ENCODE measurements around the gene CREB3L4.

CREB3L4 gene

DNA sequence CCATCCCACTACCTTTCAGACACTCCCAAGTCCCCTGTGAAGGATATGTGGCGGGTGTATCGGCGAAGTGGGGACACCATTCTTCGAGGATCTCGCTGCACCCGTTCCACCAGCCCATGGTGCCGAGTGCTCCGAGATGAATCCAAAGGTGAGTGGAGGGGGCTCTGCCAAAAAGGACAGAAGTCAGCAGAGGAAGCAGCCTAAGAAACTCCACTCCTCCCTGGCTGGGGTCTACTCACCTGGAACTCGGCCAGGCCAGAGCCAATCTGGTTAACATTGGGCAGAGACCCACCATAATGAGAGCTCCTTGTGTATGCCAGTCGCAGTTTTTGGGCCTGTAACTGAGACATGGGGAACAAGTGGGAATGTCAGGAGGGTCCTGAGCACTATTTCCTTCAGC is 12.9 kb upstream of the CREB3L4 start:
- Histone ChIP-seq H3K27me3 (ENCODE audit: insufficient read depth, insufficient read length) (no peaks in the 10 kb centered on the region), H3K36me3 (ENCODE audit: insufficient read depth, insufficient read length, low read length) (peaks cover 63% of the 10 kb centered on the region), H3K4me3 (ENCODE audit: insufficient read length, low read depth) (no peak overlapping the region), H3K9me3 (ENCODE audit: insufficient read depth, low read length) (no peaks in the 10 kb centered on the region), H3K4me1 (ENCODE audit: insufficient read depth, insufficient read length) (peaks cover 16% of the 10 kb centered on the region), H3K9ac (ENCODE audit: insufficient read length, low read depth) (no peak overlapping the region)
- no peak for TF ChIP-seq YY1 (IDR thresholded peaks at IDR 0.05; ENCODE audit: insufficient read depth, insufficient read length)
- TF ChIP-seq ZNF274 (IDR thresholded peaks at IDR 0.05; ENCODE audit: low read depth, low read length) = no peak
- no peak for TF ChIP-seq SUZ12 (IDR thresholded peaks at IDR 0.05; ENCODE audit: extremely low read depth, insufficient read depth, insufficient read length)
- DNase-seq (ENCODE audit: low read depth, low spot score) = no peak

DNA sequence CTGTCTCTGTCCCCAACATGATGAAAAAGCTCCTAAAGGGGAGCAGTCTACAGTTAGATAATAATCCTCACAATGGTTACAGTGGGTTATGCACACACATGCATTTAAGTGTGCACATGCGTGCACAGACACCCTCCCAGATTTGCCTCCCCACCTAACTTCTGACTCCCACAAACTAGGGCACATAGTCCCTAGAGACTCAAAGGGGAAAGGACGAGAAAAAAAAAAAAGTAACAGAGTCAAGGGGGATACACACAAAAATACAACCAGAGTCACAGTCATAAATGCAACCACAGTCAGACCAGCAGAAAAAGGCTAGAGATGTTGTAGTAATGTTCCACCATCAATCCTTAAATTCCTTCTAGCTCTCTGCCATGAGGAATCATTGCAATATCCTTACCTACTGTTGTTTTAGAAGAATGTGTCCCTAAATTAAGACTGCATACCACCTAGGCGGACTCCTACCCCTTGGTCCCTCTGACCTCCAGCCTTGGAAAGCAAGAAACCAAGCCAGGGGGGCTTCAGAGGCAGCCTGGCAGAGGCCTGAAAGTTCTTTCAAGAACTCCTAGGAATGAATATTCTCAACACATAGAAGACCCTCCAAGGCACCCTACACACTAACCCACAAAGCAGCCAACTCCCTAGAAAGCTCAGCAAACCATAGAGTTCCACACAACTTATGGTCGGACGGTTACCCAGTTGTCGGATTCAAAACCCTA is 10.5 kb upstream of the CREB3L4 start:
- H3K4me1 ChIP-seq (ENCODE audit: insufficient read depth, insufficient read length) = peaks cover 24% of the 10 kb centered on the region
- DNase-seq (ENCODE audit: low read depth, low spot score) = no peak
- peak overlapping the region; percentile 99 for H3K4me3 ChIP-seq (ENCODE audit: insufficient read length, low read depth)
- TF ChIP-seq SUZ12 (IDR thresholded peaks at IDR 0.05; ENCODE audit: extremely low read depth, insufficient read depth, insufficient read length) = no peak
- TF ChIP-seq YY1 (IDR thresholded peaks at IDR 0.05; ENCODE audit: insufficient read depth, insufficient read length) = no peak
- no peak for TF ChIP-seq ZNF274 (IDR thresholded peaks at IDR 0.05; ENCODE audit: low read depth, low read length)
- H3K9me3 ChIP-seq (ENCODE audit: insufficient read depth, low read length) = no peaks in the 10 kb centered on the region
- H3K9ac ChIP-seq (ENCODE audit: insufficient read length, low read depth) = peak overlapping the region; percentile 98
- H3K27me3 ChIP-seq (ENCODE audit: insufficient read depth, insufficient read length) = no peaks in the 10 kb centered on the region
- peaks cover 63% of the 10 kb centered on the region for H3K36me3 ChIP-seq (ENCODE audit: insufficient read depth, insufficient read length, low read length)

DNA sequence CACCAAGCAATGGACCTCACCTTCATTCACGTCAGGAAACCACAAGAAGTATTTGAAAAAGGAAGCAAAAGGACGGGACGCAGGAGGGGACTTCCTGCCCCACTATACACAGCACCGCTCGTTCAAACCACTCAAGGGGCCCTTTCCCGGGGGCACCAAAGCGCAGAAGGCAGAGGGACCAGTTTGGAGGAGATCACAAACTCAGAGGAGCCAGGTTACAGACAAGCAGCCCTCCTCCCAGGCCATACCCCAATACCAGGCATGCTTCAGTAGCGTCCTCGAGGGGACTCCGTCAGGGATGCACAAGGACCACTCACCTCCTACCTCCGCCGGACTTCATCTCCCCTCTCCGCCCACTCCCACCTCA is 10.0 kb upstream of the CREB3L4 start:
- no peak for DNase-seq (ENCODE audit: low read depth, low spot score)
- Histone ChIP-seq H3K9ac (ENCODE audit: insufficient read length, low read depth) (peak overlapping the region; percentile 98), H3K9me3 (ENCODE audit: insufficient read depth, low read length) (no peaks in the 10 kb centered on the region), H3K4me3 (ENCODE audit: insufficient read length, low read depth) (peak overlapping the region; percentile 99), H3K36me3 (ENCODE audit: insufficient read depth, insufficient read length, low read length) (peaks cover 60% of the 10 kb centered on the region), H3K4me1 (ENCODE audit: insufficient read depth, insufficient read length) (peaks cover 27% of the 10 kb centered on the region), H3K27me3 (ENCODE audit: insufficient read depth, insufficient read length) (no peaks in the 10 kb centered on the region)
- no peak for TF ChIP-seq SUZ12 (IDR thresholded peaks at IDR 0.05; ENCODE audit: extremely low read depth, insufficient read depth, insufficient read length)
- no peak for TF ChIP-seq YY1 (IDR thresholded peaks at IDR 0.05; ENCODE audit: insufficient read depth, insufficient read length)

DNA sequence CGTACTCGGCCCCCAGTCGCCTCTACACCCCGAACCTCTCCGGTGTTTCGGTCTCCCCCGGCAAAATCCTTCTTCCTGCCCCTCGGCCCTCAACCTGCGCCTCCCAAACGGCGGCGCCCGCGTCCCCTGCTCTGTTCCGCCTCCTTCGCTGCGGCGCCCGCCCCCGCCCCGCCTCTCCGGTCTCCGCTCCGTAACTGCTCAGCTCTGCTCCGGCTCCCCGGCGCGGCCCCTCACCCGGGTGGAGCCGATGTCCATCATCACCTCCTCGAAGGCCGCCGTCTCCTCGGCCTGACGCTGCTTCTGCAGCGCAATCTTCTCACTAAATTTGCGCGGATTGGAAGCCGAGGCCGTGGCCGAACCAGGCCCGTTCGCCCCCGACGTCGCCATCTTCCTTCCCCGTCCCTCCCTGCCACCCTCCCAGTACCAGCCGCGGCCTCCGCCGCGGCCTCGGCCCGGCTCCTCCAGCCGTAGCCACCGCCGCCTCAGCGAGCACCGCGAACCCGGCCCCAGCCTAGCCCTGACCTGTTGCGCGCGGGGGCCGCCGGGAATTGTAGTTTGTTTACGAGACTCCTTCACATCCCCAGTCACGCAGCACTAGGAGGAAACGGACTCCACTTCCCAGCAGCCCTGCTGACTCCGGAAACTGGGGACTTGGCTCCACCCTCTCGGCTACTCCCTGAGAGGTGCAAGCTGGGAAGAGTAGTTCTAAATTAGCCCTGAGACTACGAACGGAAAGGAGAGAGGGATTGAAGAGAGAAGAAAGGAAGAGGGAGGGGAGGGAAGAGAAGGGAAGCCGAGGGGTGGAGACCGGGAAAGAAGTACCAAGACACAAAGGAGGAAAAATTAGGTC is 9.4 kb upstream of the CREB3L4 start, which contains the start of gene CRTC2:
Gene CRTC2 (minus strand): TSS at position 502 of the 850 bp plus-strand sequence. CDS start 115 bp downstream, at position 387.
- Histone ChIP-seq H3K4me1 (ENCODE audit: insufficient read depth, insufficient read length) (peaks cover 27% of the 10 kb centered on the region), H3K9ac (ENCODE audit: insufficient read length, low read depth) (peak within 1 kb of the TSS; percentile 98), H3K36me3 (ENCODE audit: insufficient read depth, insufficient read length, low read length) (peaks cover 56% of the 10 kb centered on the region), H3K27me3 (ENCODE audit: insufficient read depth, insufficient read length) (no peaks in the 10 kb centered on the region), H3K9me3 (ENCODE audit: insufficient read depth, low read length) (no peaks in the 10 kb centered on the region), H3K4me3 (ENCODE audit: insufficient read length, low read depth) (peak within 1 kb of the TSS; percentile 99)
- peak; percentile 100 for DNase-seq (ENCODE audit: low read depth, low spot score)
- no peak for TF ChIP-seq ZNF274 (IDR thresholded peaks at IDR 0.05; ENCODE audit: low read depth, low read length)
- peak; percentile 2 for TF ChIP-seq YY1 (IDR thresholded peaks at IDR 0.05; ENCODE audit: insufficient read depth, insufficient read length)

DNA sequence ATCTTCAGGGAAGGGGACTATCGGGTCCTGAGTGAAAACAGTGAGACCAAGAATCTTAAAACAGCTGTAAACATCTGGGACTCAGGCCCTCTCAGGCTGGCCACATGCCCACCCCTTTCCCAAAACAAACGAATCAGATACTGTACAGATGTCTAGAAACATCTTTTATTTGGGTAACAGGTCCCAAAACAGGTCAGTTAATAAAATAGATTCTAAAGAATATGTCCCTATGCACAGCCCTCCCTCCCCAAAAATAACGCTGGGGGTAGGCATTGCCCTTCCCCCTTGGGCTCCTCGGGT is 8.8 kb upstream of the CREB3L4 start:
- no peaks in the 10 kb centered on the region for H3K9me3 ChIP-seq (ENCODE audit: insufficient read depth, low read length)
- no peak overlapping the region for H3K9ac ChIP-seq (ENCODE audit: insufficient read length, low read depth)
- TF ChIP-seq ZNF274 (IDR thresholded peaks at IDR 0.05; ENCODE audit: low read depth, low read length) (no peak), SUZ12 (IDR thresholded peaks at IDR 0.05; ENCODE audit: extremely low read depth, insufficient read depth, insufficient read length) (no peak), YY1 (IDR thresholded peaks at IDR 0.05; ENCODE audit: insufficient read depth, insufficient read length) (no peak)
- H3K27me3 ChIP-seq (ENCODE audit: insufficient read depth, insufficient read length) = no peaks in the 10 kb centered on the region
- DNase-seq (ENCODE audit: low read depth, low spot score) = no peak
- peaks cover 27% of the 10 kb centered on the region for H3K4me1 ChIP-seq (ENCODE audit: insufficient read depth, insufficient read length)
- H3K36me3 ChIP-seq (ENCODE audit: insufficient read depth, insufficient read length, low read length) = peaks cover 50% of the 10 kb centered on the region
- H3K4me3 ChIP-seq (ENCODE audit: insufficient read length, low read depth) = no peak overlapping the region

DNA sequence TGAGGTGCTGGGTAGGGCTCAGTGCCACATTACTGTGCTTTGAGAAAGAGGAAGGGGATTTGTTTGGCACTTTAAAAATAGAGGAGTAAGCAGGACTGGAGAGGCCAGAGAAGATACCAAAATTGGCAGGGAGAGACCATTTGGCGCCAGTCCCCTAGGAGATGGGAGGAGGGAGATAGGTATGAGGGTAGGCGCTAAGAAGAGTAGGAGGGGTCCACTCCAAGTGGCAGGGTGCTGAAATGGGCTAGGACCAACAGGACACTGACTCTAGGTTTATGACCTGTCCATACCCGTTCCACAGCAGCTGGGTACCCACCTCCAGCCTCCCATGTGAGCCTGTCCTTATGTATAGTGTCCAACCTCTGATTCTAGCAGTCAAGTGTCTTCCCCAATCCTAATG is 8.2 kb upstream of the CREB3L4 start:
- TF ChIP-seq SUZ12 (IDR thresholded peaks at IDR 0.05; ENCODE audit: extremely low read depth, insufficient read depth, insufficient read length) (no peak), ZNF274 (IDR thresholded peaks at IDR 0.05; ENCODE audit: low read depth, low read length) (no peak), YY1 (IDR thresholded peaks at IDR 0.05; ENCODE audit: insufficient read depth, insufficient read length) (no peak)
- no peak overlapping the region for H3K4me3 ChIP-seq (ENCODE audit: insufficient read length, low read depth)
- no peak overlapping the region for H3K9ac ChIP-seq (ENCODE audit: insufficient read length, low read depth)
- DNase-seq (ENCODE audit: low read depth, low spot score) = no peak
- H3K9me3 ChIP-seq (ENCODE audit: insufficient read depth, low read length) = no peaks in the 10 kb centered on the region
- H3K27me3 ChIP-seq (ENCODE audit: insufficient read depth, insufficient read length) = no peaks in the 10 kb centered on the region
- H3K36me3 ChIP-seq (ENCODE audit: insufficient read depth, insufficient read length, low read length) = peaks cover 45% of the 10 kb centered on the region
- peaks cover 27% of the 10 kb centered on the region for H3K4me1 ChIP-seq (ENCODE audit: insufficient read depth, insufficient read length)

DNA sequence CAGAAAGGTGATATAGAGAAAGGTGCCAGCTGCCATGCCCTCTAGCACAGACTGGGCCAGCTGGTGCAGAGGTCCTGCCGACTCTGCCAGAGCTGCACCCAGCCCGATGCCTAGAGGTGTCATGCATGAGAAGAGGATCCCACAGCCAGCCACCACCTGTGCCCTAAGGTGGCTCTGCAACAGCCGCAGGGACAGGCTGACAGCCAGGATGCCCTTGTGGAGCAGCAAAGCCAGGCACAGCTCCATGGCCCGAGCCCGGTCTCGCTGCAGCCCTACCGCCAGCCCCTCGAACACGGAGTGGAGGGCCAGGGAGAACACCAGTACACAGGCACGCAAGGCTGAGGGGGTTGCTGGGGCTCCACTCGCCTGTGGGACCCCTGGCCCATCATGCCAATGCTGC is 7.5 kb upstream of the CREB3L4 start:
- H3K4me1 ChIP-seq (ENCODE audit: insufficient read depth, insufficient read length) = peaks cover 23% of the 10 kb centered on the region
- no peaks in the 10 kb centered on the region for H3K9me3 ChIP-seq (ENCODE audit: insufficient read depth, low read length)
- no peak for DNase-seq (ENCODE audit: low read depth, low spot score)
- TF ChIP-seq SUZ12 (IDR thresholded peaks at IDR 0.05; ENCODE audit: extremely low read depth, insufficient read depth, insufficient read length) = no peak
- no peak for TF ChIP-seq YY1 (IDR thresholded peaks at IDR 0.05; ENCODE audit: insufficient read depth, insufficient read length)
- TF ChIP-seq ZNF274 (IDR thresholded peaks at IDR 0.05; ENCODE audit: low read depth, low read length) = no peak
- no peaks in the 10 kb centered on the region for H3K27me3 ChIP-seq (ENCODE audit: insufficient read depth, insufficient read length)
- H3K4me3 ChIP-seq (ENCODE audit: insufficient read length, low read depth) = no peak overlapping the region
- H3K9ac ChIP-seq (ENCODE audit: insufficient read length, low read depth) = peak overlapping the region; percentile 52
- H3K36me3 ChIP-seq (ENCODE audit: insufficient read depth, insufficient read length, low read length) = peaks cover 38% of the 10 kb centered on the region
